ENCODE results near the gene STK40.

DNA sequence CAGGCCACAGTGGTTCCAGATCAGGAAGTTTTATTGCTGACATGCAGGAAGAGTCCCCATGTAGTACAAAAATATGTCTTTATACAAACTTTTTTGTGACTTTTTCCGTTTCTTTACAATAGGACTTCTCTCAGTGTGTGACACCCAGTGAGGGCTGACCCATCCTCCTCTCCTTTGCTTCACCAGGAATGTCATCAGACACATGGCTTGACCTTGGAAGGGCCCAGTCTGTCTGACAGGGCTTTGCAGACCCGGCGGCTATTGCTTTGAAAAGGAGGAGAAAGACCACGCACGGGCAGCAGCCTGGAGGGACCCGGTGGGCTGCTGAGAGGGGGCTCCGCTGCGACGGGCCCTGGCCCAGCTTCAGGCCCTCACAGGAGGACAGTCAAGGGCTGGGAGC is 46.1 kb downstream of the STK40 start:
- TF ChIP-seq, protein P1, sequence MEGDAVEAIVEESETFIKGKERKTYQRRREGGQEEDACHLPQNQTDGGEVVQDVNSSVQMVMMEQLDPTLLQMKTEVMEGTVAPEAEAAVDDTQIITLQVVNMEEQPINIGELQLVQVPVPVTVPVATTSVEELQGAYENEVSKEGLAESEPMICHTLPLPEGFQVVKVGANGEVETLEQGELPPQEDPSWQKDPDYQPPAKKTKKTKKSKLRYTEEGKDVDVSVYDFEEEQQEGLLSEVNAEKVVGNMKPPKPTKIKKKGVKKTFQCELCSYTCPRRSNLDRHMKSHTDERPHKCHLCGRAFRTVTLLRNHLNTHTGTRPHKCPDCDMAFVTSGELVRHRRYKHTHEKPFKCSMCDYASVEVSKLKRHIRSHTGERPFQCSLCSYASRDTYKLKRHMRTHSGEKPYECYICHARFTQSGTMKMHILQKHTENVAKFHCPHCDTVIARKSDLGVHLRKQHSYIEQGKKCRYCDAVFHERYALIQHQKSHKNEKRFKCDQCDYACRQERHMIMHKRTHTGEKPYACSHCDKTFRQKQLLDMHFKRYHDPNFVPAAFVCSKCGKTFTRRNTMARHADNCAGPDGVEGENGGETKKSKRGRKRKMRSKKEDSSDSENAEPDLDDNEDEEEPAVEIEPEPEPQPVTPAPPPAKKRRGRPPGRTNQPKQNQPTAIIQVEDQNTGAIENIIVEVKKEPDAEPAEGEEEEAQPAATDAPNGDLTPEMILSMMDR (IDR thresholded peaks at IDR 0.05), result no peak
- TF ChIP-seq POLR2A (IDR thresholded peaks at IDR 0.05) (no peak), POLR2AphosphoS5 (IDR thresholded peaks at IDR 0.05) (no peak)
